AG09309 (cell line): Measurements from ENCODE around the gene MAST3.

Experiments
- DNase-seq: peaks from one replicate; pipeline ENCODE4 v3.0.0-alpha.2; 2010; ENCODE audit warnings: low read depth
- H3K4me3 ChIP-seq: 2 replicates; pipeline ENCODE4 v1.5.1; 2011; ENCODE audit warnings: mild to moderate bottlenecking, low read depth, low read length, moderate library complexity; ENCODE audit not compliant: control insufficient read depth
- TF ChIP-seq, protein P1 (sequence below): IDR thresholded peaks from 2 replicates; pipeline ENCODE4 v1.5.1; 2011; ENCODE audit warnings: mild to moderate bottlenecking, low read depth, low read length, inconsistent platforms; ENCODE audit not compliant: insufficient read depth, control insufficient read depth; ENCODE audit errors: missing control alignments

Gene MAST3

GRCh38 chr19:18141031-18141430 lies 43.5 kb downstream of the MAST3 start:
- TF ChIP-seq, protein P1, sequence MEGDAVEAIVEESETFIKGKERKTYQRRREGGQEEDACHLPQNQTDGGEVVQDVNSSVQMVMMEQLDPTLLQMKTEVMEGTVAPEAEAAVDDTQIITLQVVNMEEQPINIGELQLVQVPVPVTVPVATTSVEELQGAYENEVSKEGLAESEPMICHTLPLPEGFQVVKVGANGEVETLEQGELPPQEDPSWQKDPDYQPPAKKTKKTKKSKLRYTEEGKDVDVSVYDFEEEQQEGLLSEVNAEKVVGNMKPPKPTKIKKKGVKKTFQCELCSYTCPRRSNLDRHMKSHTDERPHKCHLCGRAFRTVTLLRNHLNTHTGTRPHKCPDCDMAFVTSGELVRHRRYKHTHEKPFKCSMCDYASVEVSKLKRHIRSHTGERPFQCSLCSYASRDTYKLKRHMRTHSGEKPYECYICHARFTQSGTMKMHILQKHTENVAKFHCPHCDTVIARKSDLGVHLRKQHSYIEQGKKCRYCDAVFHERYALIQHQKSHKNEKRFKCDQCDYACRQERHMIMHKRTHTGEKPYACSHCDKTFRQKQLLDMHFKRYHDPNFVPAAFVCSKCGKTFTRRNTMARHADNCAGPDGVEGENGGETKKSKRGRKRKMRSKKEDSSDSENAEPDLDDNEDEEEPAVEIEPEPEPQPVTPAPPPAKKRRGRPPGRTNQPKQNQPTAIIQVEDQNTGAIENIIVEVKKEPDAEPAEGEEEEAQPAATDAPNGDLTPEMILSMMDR: no peak
- H3K4me3 ChIP-seq: no peak overlapping the region
- DNase-seq: no peak

DNA sequence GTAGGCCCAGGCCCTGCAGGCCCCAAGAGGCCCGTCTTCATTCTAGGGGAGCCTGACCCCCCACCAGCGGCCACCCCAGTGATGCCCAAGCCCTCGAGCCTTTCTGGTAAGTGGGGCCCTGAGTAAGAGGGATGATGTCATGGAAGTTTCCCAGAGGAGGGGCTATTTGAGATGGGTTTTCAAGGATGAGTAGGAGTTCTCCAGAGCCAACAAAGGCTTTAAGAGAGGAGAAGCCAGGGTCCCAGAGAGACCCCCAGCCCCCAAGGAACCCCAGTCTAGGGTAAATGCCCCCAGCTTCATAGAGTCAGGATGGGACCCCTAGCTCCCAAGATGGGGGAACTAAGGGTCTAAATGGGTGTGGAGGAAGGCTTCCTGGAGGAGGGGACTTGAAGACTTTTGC lies 46.3 kb downstream of the MAST3 start:
- TF ChIP-seq, protein P1: no peak
- H3K4me3 ChIP-seq: no peak overlapping the region
- no peak for DNase-seq

DNA sequence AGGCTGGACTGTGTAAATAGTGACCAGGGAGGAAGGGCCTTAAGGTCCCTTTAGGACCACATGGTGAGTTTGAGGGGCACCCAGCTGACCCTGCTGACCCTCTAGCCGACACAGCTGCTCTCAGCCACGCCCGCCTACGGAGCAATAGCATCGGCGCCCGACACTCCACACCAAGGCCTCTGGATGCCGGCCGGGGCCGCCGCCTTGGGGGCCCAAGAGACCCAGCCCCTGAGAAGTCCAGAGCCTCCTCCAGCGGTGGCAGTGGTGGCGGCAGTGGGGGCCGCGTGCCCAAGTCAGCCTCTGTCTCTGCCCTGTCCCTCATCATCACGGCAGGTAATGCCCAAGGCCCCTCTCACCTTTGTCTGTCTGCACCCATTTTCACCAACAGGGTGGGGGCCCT lies 46.8 kb downstream of the MAST3 start:
- DNase-seq: no peak
- TF ChIP-seq, protein P1: no peak
- no peak overlapping the region for H3K4me3 ChIP-seq

GRCh38 chr19:18144906-18145305 lies 47.3 kb downstream of the MAST3 start:
- H3K4me3 ChIP-seq: no peak overlapping the region
- no peak for DNase-seq
- TF ChIP-seq, protein P1: no peak

- TF ChIP-seq, protein P1: no peak
Measured at GRCh38 chr19:18145391-18145999, 47.9 kb downstream of the MAST3 start.

DNA sequence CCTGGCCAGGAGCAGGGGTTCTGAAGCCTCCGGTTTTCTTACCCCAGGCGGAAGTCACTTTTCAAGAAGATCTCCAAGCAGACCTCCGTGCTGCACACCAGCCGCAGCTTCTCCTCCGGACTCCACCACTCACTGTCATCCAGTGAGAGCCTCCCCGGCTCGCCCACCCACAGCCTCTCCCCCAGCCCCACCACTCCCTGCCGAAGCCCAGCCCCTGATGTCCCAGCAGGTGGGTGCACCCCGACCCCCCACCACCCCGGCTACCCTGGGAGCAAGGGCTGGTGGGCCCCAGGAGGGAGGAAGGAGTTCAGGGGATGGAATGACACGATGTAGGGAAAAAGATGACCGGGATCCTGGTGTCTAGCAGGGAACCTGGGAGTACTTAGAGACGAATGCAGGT lies 49.8 kb downstream of the MAST3 start:
- TF ChIP-seq, protein P1: no peak
- no peak for DNase-seq
- H3K4me3 ChIP-seq: no peak overlapping the region

More at GRCh38 chr19:18145391-18145999, 47.9 kb downstream of the MAST3 start:
- DNase-seq: no peak
- no peak overlapping the region for H3K4me3 ChIP-seq
